Measurements from ENCODE around the gene TSC22D1. TPM values are rescaled to one million over a fixed set of nuclear protein-coding genes. Genes with fewer than 3 reads are reported as not detected.

TSC22D1 gene
- total and polyA plus RNA-seq, 2 donors, result 191 to 263 TPM

DNA sequence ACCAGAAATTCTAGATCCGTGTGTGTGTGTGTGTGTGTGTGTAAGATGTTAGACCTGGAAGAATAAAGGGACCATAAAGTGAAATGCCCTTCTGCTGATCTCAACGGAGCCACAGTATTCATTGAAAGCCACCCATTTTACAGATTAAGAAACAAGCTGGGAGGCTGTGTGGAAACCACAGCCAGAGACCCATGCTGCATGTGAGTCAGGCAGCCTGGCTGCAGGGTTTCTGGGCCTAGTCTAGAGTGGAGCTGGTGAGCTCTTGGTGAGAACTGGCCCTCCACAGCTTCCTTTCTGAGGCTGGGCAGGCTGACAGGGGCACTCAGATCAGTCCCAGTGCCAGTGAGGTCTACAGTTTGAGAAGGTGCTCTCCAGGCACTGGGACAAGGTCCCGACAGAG, 127.3 kb downstream of the TSC22D1 start:
- no peaks in the 10 kb centered on the region for H3K4me1 ChIP-seq (ENCODE audit: control insufficient read depth in 2 of 2, insufficient read depth in 2 of 2, low read length in 2 of 2)
- 79% methylated on average over 3 of the region's 3 CpGs for WGBS
- no peak overlapping the region for H3K27ac ChIP-seq (ENCODE audit: low read depth in 1 of 2, low read length in 1 of 2)
- no peak for DNase-seq (ENCODE audit: low read depth in 6 of 9, low spot score in 9 of 9)
- H3K27me3 ChIP-seq (ENCODE audit: control insufficient read depth in 2 of 2, insufficient read depth in 1 of 2, low read length in 1 of 2), result no peaks in the 10 kb centered on the region
- H3K4me3 ChIP-seq (ENCODE audit: low read length in 2 of 2), result no peak overlapping the region
- no peaks in the 10 kb centered on the region for H3K36me3 ChIP-seq (ENCODE audit: control insufficient read depth in 2 of 2, insufficient read depth in 2 of 2, low read length in 1 of 2)
- H3K9me3 ChIP-seq (ENCODE audit: control insufficient read depth in 2 of 2, insufficient read depth in 1 of 2, low read length in 1 of 2), result no peaks in the 10 kb centered on the region

DNA sequence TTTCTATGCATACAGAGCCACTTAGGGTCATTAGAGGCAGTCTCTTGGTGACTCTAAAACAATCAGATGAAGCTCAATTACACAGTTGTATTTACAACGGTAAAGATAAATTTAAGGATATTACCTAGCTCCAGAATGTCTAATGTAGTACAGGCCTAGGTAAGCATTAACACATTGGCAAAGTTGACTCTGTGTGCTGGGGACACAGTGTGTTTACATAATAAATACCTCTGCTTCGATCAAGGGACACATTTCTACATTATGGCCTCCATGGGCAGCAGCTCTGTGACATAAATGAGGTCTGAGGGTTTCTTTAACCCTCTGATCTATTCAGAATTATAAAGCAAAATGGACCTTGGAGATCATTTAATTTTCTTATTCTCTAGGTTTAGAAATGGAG, 127.8 kb downstream of the TSC22D1 start:
- Histone ChIP-seq H3K36me3 (ENCODE audit: control insufficient read depth in 2 of 2, insufficient read depth in 2 of 2, low read length in 1 of 2) (no peaks in the 10 kb centered on the region), H3K27ac (ENCODE audit: low read depth in 1 of 2, low read length in 1 of 2) (no peak overlapping the region), H3K9me3 (ENCODE audit: control insufficient read depth in 2 of 2, insufficient read depth in 1 of 2, low read length in 1 of 2) (no peaks in the 10 kb centered on the region), H3K4me1 (ENCODE audit: control insufficient read depth in 2 of 2, insufficient read depth in 2 of 2, low read length in 2 of 2) (no peaks in the 10 kb centered on the region), H3K4me3 (ENCODE audit: low read length in 2 of 2) (no peak overlapping the region), H3K27me3 (ENCODE audit: control insufficient read depth in 2 of 2, insufficient read depth in 1 of 2, low read length in 1 of 2) (no peaks in the 10 kb centered on the region)
- no peak for DNase-seq (ENCODE audit: low read depth in 6 of 9, low spot score in 9 of 9)
- WGBS, result 98% methylated on average over 2 of the region's 2 CpGs

DNA sequence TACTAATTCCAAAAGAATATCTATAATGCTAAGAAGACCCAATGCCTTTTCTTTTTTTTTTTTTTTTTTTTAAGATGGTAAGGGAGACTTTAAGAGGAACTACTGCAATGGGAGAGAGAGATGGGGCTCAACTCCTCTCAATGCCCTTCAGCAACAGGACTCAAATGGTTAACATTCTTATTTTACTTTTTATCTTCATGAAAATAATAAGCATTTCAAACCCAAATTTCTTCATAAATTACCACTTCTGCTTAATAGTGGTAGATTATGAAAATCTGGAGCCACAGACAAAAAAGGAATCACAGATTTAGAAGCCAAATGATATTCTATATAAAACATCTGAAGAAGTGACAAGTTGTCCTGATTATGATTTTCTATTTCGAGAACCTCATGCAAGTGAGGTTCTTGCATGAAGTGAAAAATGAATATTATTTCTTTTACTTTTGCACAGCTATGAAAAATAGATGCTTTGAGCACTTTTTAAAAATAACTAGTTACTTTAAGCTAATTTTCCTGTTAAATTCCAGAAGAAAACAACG, 128.3 kb downstream of the TSC22D1 start:
- Histone ChIP-seq H3K27ac (ENCODE audit: low read depth in 1 of 2, low read length in 1 of 2) (no peak overlapping the region), H3K36me3 (ENCODE audit: control insufficient read depth in 2 of 2, insufficient read depth in 2 of 2, low read length in 1 of 2) (no peaks in the 10 kb centered on the region), H3K27me3 (ENCODE audit: control insufficient read depth in 2 of 2, insufficient read depth in 1 of 2, low read length in 1 of 2) (no peaks in the 10 kb centered on the region), H3K4me1 (ENCODE audit: control insufficient read depth in 2 of 2, insufficient read depth in 2 of 2, low read length in 2 of 2) (no peaks in the 10 kb centered on the region), H3K9me3 (ENCODE audit: control insufficient read depth in 2 of 2, insufficient read depth in 1 of 2, low read length in 1 of 2) (no peaks in the 10 kb centered on the region), H3K4me3 (ENCODE audit: low read length in 2 of 2) (no peak overlapping the region)
- DNase-seq (ENCODE audit: low read depth in 6 of 9, low spot score in 9 of 9), result no peak
- WGBS, result 97% methylated on average over 2 of the region's 2 CpGs

DNA sequence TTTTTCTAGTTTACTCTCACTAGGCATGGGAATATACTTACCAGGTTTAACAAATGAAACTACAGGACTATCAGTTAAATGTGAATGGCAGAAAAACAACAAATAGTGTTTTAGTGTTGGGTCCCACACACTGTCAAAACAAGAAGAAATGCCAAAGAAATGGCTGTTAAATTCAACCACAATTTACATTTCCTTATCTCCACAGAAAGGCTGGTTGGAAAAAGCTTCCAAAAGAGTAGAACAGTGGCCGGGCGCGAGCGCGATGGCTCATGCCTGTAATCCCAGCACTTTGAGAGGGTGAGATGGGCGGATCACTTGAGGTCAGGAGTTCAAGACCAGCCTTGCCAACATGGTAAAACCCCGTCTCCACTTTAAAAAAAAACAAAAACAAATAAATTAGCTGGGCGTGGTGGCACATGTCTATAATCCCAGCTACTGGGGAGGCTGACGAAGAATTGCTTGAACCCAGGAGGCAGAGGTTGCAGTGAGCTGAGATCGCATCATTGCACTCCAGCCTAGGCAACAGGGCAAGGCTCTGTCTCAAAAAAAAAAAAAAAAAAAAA, 136.0 kb downstream of the TSC22D1 start:
- no peak overlapping the region for H3K27ac ChIP-seq (ENCODE audit: low read depth in 1 of 2, low read length in 1 of 2)
- H3K4me1 ChIP-seq (ENCODE audit: control insufficient read depth in 2 of 2, insufficient read depth in 2 of 2, low read length in 2 of 2), result peaks cover 2 to 9% of the 10 kb centered on the region in 2 donors
- no peaks in the 10 kb centered on the region for H3K36me3 ChIP-seq (ENCODE audit: control insufficient read depth in 2 of 2, insufficient read depth in 2 of 2, low read length in 1 of 2)
- H3K9me3 ChIP-seq (ENCODE audit: control insufficient read depth in 2 of 2, insufficient read depth in 1 of 2, low read length in 1 of 2), result no peaks in the 10 kb centered on the region
- H3K27me3 ChIP-seq (ENCODE audit: control insufficient read depth in 2 of 2, insufficient read depth in 1 of 2, low read length in 1 of 2), result no peaks in the 10 kb centered on the region
- no peak for DNase-seq (ENCODE audit: low read depth in 6 of 9, low spot score in 9 of 9)
- H3K4me3 ChIP-seq (ENCODE audit: low read length in 2 of 2), result no peak overlapping the region
- 97% methylated on average over 10 of the region's 10 CpGs for WGBS

DNA sequence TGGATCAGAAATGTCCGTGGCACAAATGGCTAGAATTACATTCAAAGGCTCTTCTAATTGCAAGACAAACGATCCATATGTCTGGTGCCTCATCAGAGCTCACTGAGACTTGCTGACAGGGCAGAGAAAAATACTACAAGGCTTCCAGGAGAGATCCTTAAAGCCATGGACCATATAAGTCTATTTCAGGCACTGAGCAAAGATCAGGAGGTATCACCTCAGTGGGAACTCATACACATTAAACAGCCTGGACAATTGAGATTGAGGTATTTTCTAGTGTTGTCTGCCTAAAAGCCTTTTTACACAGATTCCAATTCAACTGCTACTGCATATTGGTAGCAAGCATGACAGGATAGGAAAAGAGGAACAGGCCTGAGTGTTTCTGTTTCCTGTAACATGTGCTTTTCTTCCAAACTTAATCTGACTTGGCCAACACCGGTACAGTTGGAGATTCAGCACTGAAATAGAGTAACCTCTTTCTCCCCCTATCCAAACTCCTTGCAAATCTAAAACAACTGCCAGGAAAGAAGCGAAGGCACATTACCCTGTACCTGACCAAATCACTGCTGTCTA, 136.6 kb downstream of the TSC22D1 start:
- Histone ChIP-seq H3K27me3 (ENCODE audit: control insufficient read depth in 2 of 2, insufficient read depth in 1 of 2, low read length in 1 of 2) (no peaks in the 10 kb centered on the region), H3K4me1 (ENCODE audit: control insufficient read depth in 2 of 2, insufficient read depth in 2 of 2, low read length in 2 of 2) (peaks cover 4 to 11% of the 10 kb centered on the region in 2 donors), H3K36me3 (ENCODE audit: control insufficient read depth in 2 of 2, insufficient read depth in 2 of 2, low read length in 1 of 2) (peaks cover 2 to 4% of the 10 kb centered on the region in 2 donors), H3K27ac (ENCODE audit: low read depth in 1 of 2, low read length in 1 of 2) (no peak overlapping the region), H3K4me3 (ENCODE audit: low read length in 2 of 2) (no peak overlapping the region), H3K9me3 (ENCODE audit: control insufficient read depth in 2 of 2, insufficient read depth in 1 of 2, low read length in 1 of 2) (no peaks in the 10 kb centered on the region)
- 39% methylated on average over 4 of the region's 4 CpGs for WGBS
- no peak for DNase-seq (ENCODE audit: low read depth in 6 of 9, low spot score in 9 of 9)

DNA sequence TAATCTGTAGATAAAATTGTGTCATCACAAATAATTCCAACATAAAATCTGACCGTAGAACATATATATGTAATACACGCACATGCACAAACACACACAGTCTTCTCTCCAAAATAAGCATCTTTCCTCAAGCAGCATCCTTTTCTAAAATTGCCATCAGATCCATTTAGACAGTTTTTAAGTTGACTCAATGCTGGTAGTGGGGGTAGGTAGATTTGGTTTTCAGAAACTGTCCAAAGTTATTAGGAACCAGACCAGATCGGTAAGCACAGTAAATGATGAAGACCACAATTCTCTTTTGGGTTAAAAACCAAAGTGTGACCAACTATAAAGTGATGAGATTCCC, 137.9 kb downstream of the TSC22D1 start:
- H3K4me3 ChIP-seq (ENCODE audit: low read length in 2 of 2), result no peak overlapping the region
- H3K4me1 ChIP-seq (ENCODE audit: control insufficient read depth in 2 of 2, insufficient read depth in 2 of 2, low read length in 2 of 2), result peaks cover 10 to 18% of the 10 kb centered on the region in 2 donors

DNA sequence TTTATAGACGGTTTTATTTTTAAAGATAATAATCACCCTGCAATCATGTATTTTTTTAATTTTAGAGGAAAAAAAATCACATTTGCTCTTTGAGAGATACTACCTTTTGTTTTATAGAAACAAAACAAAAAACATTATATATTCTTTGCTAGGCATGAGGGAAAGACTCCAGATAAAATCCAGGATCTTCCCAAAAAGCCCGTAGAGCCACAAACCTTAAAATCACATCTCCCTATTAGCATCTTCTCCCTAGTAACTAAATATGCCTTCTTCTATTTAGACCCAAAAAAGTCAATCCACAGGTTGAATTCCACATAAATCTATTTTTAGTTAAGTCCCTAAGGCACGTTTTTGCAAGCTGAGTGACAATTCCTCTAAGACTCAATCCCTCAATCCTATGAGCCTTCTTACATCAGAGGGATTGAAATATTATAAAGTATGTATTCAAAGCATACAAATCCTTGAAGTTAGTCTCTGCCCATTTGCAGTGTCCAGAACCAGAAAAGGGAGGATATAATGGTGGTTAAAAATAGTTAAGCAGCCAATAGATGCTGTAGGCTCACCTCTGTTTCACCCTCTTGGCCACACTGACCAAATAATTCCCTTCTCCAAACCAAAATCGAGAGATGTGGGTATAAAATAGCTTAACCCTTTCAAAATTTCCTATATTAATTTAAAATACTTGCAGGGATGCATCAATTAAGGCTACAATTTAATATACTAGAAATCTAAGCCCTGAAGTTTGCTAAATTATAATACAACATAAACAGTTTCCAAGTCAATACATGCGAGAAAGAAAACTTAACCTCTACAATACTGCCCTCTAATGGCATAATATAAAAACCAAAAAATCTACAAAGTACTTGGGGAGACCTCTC, 138.5 kb downstream of the TSC22D1 start:
- H3K4me1 ChIP-seq (ENCODE audit: control insufficient read depth in 2 of 2, insufficient read depth in 2 of 2, low read length in 2 of 2), result peaks cover 10 to 25% of the 10 kb centered on the region in 2 donors
- peaks cover 7 to 23% of the 10 kb centered on the region in 2 donors for H3K36me3 ChIP-seq (ENCODE audit: control insufficient read depth in 2 of 2, insufficient read depth in 2 of 2, low read length in 1 of 2)
- no peaks in the 10 kb centered on the region for H3K27me3 ChIP-seq (ENCODE audit: control insufficient read depth in 2 of 2, insufficient read depth in 1 of 2, low read length in 1 of 2)
- DNase-seq (ENCODE audit: low read depth in 6 of 9, low spot score in 9 of 9), result peak in 5 of 9 donors; percentile 45 to 84 (median 62)
- H3K27ac ChIP-seq (ENCODE audit: low read depth in 1 of 2, low read length in 1 of 2), result peak overlapping the region in 1 of 2 donors; percentile 99
- WGBS, result 23% methylated on average over 5 of the region's 5 CpGs
- peak overlapping the region; percentile 89 to 95 for H3K4me3 ChIP-seq (ENCODE audit: low read length in 2 of 2)
- H3K9me3 ChIP-seq (ENCODE audit: control insufficient read depth in 2 of 2, insufficient read depth in 1 of 2, low read length in 1 of 2), result no peaks in the 10 kb centered on the region

More for the DNA sequence above, 137.9 kb downstream of the TSC22D1 start:
- Histone ChIP-seq H3K36me3 (ENCODE audit: control insufficient read depth in 2 of 2, insufficient read depth in 2 of 2, low read length in 1 of 2) (peaks cover 7 to 17% of the 10 kb centered on the region in 2 donors), H3K27me3 (ENCODE audit: control insufficient read depth in 2 of 2, insufficient read depth in 1 of 2, low read length in 1 of 2) (no peaks in the 10 kb centered on the region), H3K27ac (ENCODE audit: low read depth in 1 of 2, low read length in 1 of 2) (no peak overlapping the region), H3K9me3 (ENCODE audit: control insufficient read depth in 2 of 2, insufficient read depth in 1 of 2, low read length in 1 of 2) (no peaks in the 10 kb centered on the region)
- no peak for DNase-seq (ENCODE audit: low read depth in 6 of 9, low spot score in 9 of 9)
- WGBS, result 23% methylated on average over 3 of the region's 3 CpGs

DNA sequence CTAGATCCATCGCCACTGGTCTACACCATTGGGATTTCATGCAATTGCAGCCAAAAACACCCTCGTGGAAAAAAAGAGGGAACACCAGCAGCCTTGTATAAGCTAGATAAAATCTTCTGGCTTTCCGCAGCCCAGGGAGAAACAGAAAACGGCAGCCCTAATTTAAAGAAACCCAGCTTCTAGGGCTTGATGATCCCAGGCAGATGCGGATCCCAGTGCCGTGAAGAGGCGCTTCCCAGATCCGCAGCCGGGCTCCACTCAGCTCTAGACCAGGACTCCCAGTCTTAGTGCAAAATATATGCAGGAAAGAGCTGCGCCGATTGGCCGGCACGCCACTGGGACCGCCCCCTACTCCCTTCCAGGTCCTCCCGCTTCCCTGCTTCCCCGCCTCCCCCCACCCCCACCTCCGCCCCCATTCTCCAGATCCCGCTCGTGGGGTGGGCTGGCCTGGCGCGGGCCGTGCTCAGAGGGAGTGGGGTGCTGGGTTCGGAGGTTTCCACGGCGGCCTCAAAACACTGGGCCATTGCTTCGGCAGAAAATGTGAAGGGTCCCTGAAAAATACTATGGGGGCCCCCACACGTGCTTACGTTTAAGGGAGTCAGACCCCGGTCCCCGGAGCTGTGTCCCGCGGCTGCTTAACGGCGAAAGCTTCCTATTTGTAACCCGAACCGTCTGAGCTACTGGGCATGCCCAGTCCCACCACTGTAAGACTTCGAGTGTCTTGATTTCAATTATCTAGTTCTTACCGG, 139.4 kb downstream of the TSC22D1 start:
- Histone ChIP-seq H3K4me3 (ENCODE audit: low read length in 2 of 2) (peak overlapping the region; percentile 89 to 95), H3K36me3 (ENCODE audit: control insufficient read depth in 2 of 2, insufficient read depth in 2 of 2, low read length in 1 of 2) (peaks cover 7 to 25% of the 10 kb centered on the region in 2 donors), H3K27ac (ENCODE audit: low read depth in 1 of 2, low read length in 1 of 2) (peak overlapping the region; percentile 92 to 99), H3K4me1 (ENCODE audit: control insufficient read depth in 2 of 2, insufficient read depth in 2 of 2, low read length in 2 of 2) (peaks cover 10 to 28% of the 10 kb centered on the region in 2 donors), H3K27me3 (ENCODE audit: control insufficient read depth in 2 of 2, insufficient read depth in 1 of 2, low read length in 1 of 2) (no peaks in the 10 kb centered on the region), H3K9me3 (ENCODE audit: control insufficient read depth in 2 of 2, insufficient read depth in 1 of 2, low read length in 1 of 2) (no peaks in the 10 kb centered on the region)
- under 1% methylated on average over 38 of the region's 38 CpGs for WGBS
- DNase-seq (ENCODE audit: low read depth in 6 of 9, low spot score in 9 of 9), result peak; percentile 47 to 85 (median 68)
